HAP-1 (cell line): ENCODE measurements around the gene SKAP1.
"Not testable (repeated sequence)": the region's sequence is repeated elsewhere in the genome, so short reads cannot be mapped to it uniquely, and the experiment has no call there.

Experiments
- DNase-seq, 2 experiments: peaks; one replicate each; pipeline ENCODE4 v3.0.0-alpha.2; 2016 to 2020; ENCODE audit warnings: low spot score in 2 of 2
- H3K27me3 ChIP-seq: fragments of 250-450 bp; sonication (Bioruptor Pico); 2 replicates; pipeline ENCODE4 v1.5.1; 2020; ENCODE audit warnings: low read depth, mild to moderate bottlenecking, moderate library complexity
- H3K36me3 ChIP-seq: fragments of 250-450 bp; sonication (Bioruptor Pico); replicated peaks from 2 replicates; pipeline ENCODE4 v1.5.1; 2020; ENCODE audit warnings: mild to moderate bottlenecking
- H3K4me1 ChIP-seq: fragments of 250-450 bp; sonication (Bioruptor Pico); 2 replicates; pipeline ENCODE4 v1.5.1; 2020; ENCODE audit warnings: mild to moderate bottlenecking
- H3K4me3 ChIP-seq: fragments of 250-450 bp; sonication (Bioruptor Pico); 2 replicates; pipeline ENCODE4 v1.5.1; 2020; ENCODE audit warnings: mild to moderate bottlenecking, moderate library complexity
- H3K9me3 ChIP-seq: fragments of 250-450 bp; sonication (Bioruptor Pico); 2 replicates; pipeline ENCODE4 v1.5.1; 2020; ENCODE audit warnings: mild to moderate bottlenecking, moderate library complexity
- in situ Hi-C: fragments of 300-500 bp; cut with MboI; formaldehyde crosslinking; loops from 3 replicates; pipeline ENCODE4 v1.14.3; 2020; ENCODE audit warnings: low sequenced_read_pairs, inconsistent platforms, mixed read lengths

SKAP1 gene

GRCh38 chr17:48382989-48383388, 47.0 kb downstream of the SKAP1 start:
- no peaks in the 10 kb centered on the region for H3K9me3 ChIP-seq
- peaks cover 68% of the 10 kb centered on the region for H3K27me3 ChIP-seq
- in situ Hi-C loops, result no loop called here
- H3K4me3 ChIP-seq, result no peak overlapping the region
- H3K4me1 ChIP-seq, result no peaks in the 10 kb centered on the region
- no peaks in the 10 kb centered on the region for H3K36me3 ChIP-seq
- DNase-seq, result no peak

GRCh38 chr17:48378708-48379392, 51.2 kb downstream of the SKAP1 start:
- Histone ChIP-seq H3K4me3 (no peak overlapping the region), H3K9me3 (no peaks in the 10 kb centered on the region), H3K4me1 (no peaks in the 10 kb centered on the region), H3K27me3 (peaks cover 56% of the 10 kb centered on the region), H3K36me3 (no peaks in the 10 kb centered on the region)
- in situ Hi-C loops, result no loop called here
- DNase-seq, result no peak

- in situ Hi-C loops, result no loop called here
- Histone ChIP-seq H3K36me3 (no peaks in the 10 kb centered on the region), H3K9me3 (no peaks in the 10 kb centered on the region), H3K4me1 (no peaks in the 10 kb centered on the region), H3K4me3 (no peak overlapping the region), H3K27me3 (peaks cover 61% of the 10 kb centered on the region)
- DNase-seq, result no peak
Observed at GRCh38 chr17:48378238-48378637, 51.8 kb downstream of the SKAP1 start.

GRCh38 chr17:48376682-48377325, 53.2 kb downstream of the SKAP1 start:
- no peaks in the 10 kb centered on the region for H3K9me3 ChIP-seq

GRCh38 chr17:48375356-48375755, 54.7 kb downstream of the SKAP1 start:
- in situ Hi-C loops, result no loop called here
- Histone ChIP-seq H3K36me3 (no peaks in the 10 kb centered on the region), H3K4me1 (no peaks in the 10 kb centered on the region), H3K27me3 (peaks cover 56% of the 10 kb centered on the region), H3K9me3 (no peaks in the 10 kb centered on the region), H3K4me3 (no peak overlapping the region)
- DNase-seq, result no peak

More at GRCh38 chr17:48376682-48377325, 53.2 kb downstream of the SKAP1 start:
- Histone ChIP-seq H3K4me3 (no peak overlapping the region), H3K36me3 (no peaks in the 10 kb centered on the region), H3K27me3 (peaks cover 60% of the 10 kb centered on the region), H3K4me1 (no peaks in the 10 kb centered on the region)
- in situ Hi-C loops, result no loop called here
- DNase-seq, result no peak

GRCh38 chr17:48374650-48375230, 55.3 kb downstream of the SKAP1 start:
- Histone ChIP-seq H3K4me1 (no peaks in the 10 kb centered on the region), H3K4me3 (no peak overlapping the region), H3K9me3 (no peaks in the 10 kb centered on the region), H3K27me3 (peaks cover 59% of the 10 kb centered on the region), H3K36me3 (no peaks in the 10 kb centered on the region)
- in situ Hi-C loops, result no loop called here
- DNase-seq, result peak; percentile 44 to 72

GRCh38 chr17:48373883-48374282, 56.1 kb downstream of the SKAP1 start:
- in situ Hi-C loops, result no loop called here
- Histone ChIP-seq H3K27me3 (peaks cover 64% of the 10 kb centered on the region), H3K9me3 (no peaks in the 10 kb centered on the region), H3K4me1 (no peaks in the 10 kb centered on the region), H3K4me3 (no peak overlapping the region), H3K36me3 (no peaks in the 10 kb centered on the region)
- DNase-seq, result no peak

GRCh38 chr17:48373130-48373830, 56.7 kb downstream of the SKAP1 start:
- Histone ChIP-seq H3K4me1 (no peaks in the 10 kb centered on the region), H3K36me3 (no peaks in the 10 kb centered on the region), H3K4me3 (no peak overlapping the region), H3K9me3 (no peaks in the 10 kb centered on the region), H3K27me3 (peaks cover 62% of the 10 kb centered on the region)
- in situ Hi-C loops, result no loop called here
- DNase-seq, result no peak

GRCh38 chr17:48368967-48369366, 61.0 kb downstream of the SKAP1 start:
- H3K36me3 ChIP-seq, DNase-seq, H3K9me3 ChIP-seq, H3K4me3 ChIP-seq, in situ Hi-C loops, H3K4me1 ChIP-seq: not testable (repeated sequence)
- H3K27me3 ChIP-seq, result peaks cover 76% of the 10 kb centered on the region

- H3K36me3 ChIP-seq, result no peaks in the 10 kb centered on the region
- H3K4me3 ChIP-seq, result no peak overlapping the region
- H3K9me3 ChIP-seq, result no peaks in the 10 kb centered on the region
- no peak for DNase-seq
- peaks cover 77% of the 10 kb centered on the region for H3K27me3 ChIP-seq
- in situ Hi-C loops, result no loop called here
- no peaks in the 10 kb centered on the region for H3K4me1 ChIP-seq
Observed at GRCh38 chr17:48368352-48368908, 61.6 kb downstream of the SKAP1 start.

GRCh38 chr17:48363161-48363560, 66.9 kb downstream of the SKAP1 start:
- in situ Hi-C loops, result no loop called here
- peaks cover 86% of the 10 kb centered on the region for H3K27me3 ChIP-seq
- H3K36me3 ChIP-seq, result no peaks in the 10 kb centered on the region
- no peaks in the 10 kb centered on the region for H3K4me1 ChIP-seq
- no peak for DNase-seq
- H3K9me3 ChIP-seq, result no peaks in the 10 kb centered on the region
- H3K4me3 ChIP-seq, result no peak overlapping the region

GRCh38 chr17:48360861-48361633, 69.0 kb downstream of the SKAP1 start:
- H3K4me3 ChIP-seq, H3K4me1 ChIP-seq, H3K36me3 ChIP-seq, DNase-seq, H3K9me3 ChIP-seq, in situ Hi-C loops: not testable (repeated sequence)
- H3K27me3 ChIP-seq, result peaks cover 85% of the 10 kb centered on the region
